Fibroblast of the aortic adventitia (primary cell): Measurements from ENCODE around the gene MINAR2. TPM values are rescaled to one million over a fixed set of nuclear protein-coding genes. Genes with fewer than 3 reads are reported as not detected.

Experiments
- DNase-seq: peaks from one replicate; pipeline ENCODE4 v3.0.0-alpha.2; 2010; ENCODE audit warnings: low read depth
- H3K4me3 ChIP-seq: 2 replicates; pipeline ENCODE4 v1.5.1; 2011; ENCODE audit warnings: low read depth, mild to moderate bottlenecking, control low read depth, low read length, moderate library complexity
- CTCF ChIP-seq: IDR thresholded peaks from 2 replicates; pipeline ENCODE4 v1.5.1; 2011; ENCODE audit warnings: mild to moderate bottlenecking, low read length, control low read depth, inconsistent platforms; ENCODE audit not compliant: insufficient read depth
- total RNA-seq: library from RNA; depleted of rRNA; stranded (reverse); fragments of >200 nt; gene quantifications from 2 replicates; pipeline ENCODE4 v1.2.3, GENCODE V29; 2012; ENCODE audit warnings: low replicate concordance

The MINAR2 gene
- not detected in 2 replicates for total RNA-seq

GRCh38 chr5:129747572-129748407 is at the start of gene MINAR2:
TSS of gene MINAR2 (plus strand) at chr5:129748094. CDS start at chr5:129748191, 97 bp downstream.
- no peak for DNase-seq
- H3K4me3 ChIP-seq = no peak within 1 kb of the TSS
- no peak for TF ChIP-seq CTCF

- H3K4me3 ChIP-seq = no peak overlapping the region
- TF ChIP-seq CTCF = peak; percentile 35
These were observed 49.2 kb upstream of the MINAR2 start for GRCh38 chr5:129698661-129699060.

GRCh38 chr5:129716235-129716634 is 31.7 kb upstream of the MINAR2 start:
- H3K4me3 ChIP-seq = no peak overlapping the region
- no peak for TF ChIP-seq CTCF
- peak; percentile 12 for DNase-seq

More at GRCh38 chr5:129698661-129699060, 49.2 kb upstream of the MINAR2 start:
- DNase-seq = no peak

- no peak for DNase-seq
- no peak overlapping the region for H3K4me3 ChIP-seq
- no peak for TF ChIP-seq CTCF
These were observed 31.2 kb upstream of the MINAR2 start for GRCh38 chr5:129716651-129717050.

- DNase-seq = no peak
- H3K4me3 ChIP-seq = no peak overlapping the region
These were observed 30.1 kb upstream of the MINAR2 start for GRCh38 chr5:129717751-129718310.

GRCh38 chr5:129718471-129719090 is 29.3 kb upstream of the MINAR2 start:
- TF ChIP-seq CTCF = no peak
- no peak overlapping the region for H3K4me3 ChIP-seq
- peak; percentile 10 for DNase-seq

More at GRCh38 chr5:129717751-129718310, 30.1 kb upstream of the MINAR2 start:
- TF ChIP-seq CTCF = no peak
